Measurements from ENCODE around the gene NT5C3B.
A peak's percentile ranks its signal among the peaks of the same experiment; 100 is the strongest.

Gene NT5C3B

DNA sequence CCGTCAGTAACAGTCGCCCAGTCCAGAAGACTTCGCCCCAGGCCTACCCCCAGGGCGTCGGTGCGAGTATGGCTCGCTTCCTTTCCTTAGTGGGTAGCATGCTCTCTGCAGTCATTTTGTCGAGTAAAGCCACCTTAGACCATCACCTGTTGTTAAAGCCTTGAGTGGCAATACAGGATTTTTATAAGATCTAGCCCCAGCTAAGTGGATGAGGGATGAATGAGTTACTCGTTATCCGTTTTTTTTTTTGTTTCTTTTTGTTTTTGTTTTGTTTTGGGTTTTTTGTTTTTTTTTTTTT, 29.5 kb upstream of the NT5C3B start (continued):
- TF ChIP-seq TSHZ1 (tag by site-specific recombination; IDR thresholded peaks at IDR 0.05; ENCODE audit: borderline replicate concordance) (no peak), TCF7L2 (IDR thresholded peaks at IDR 0.05; ENCODE audit: borderline replicate concordance, low read depth, low read length) (no peak), ZNF501 (tag by site-specific recombination; IDR thresholded peaks at IDR 0.05) (no peak), ZNF571 (tag by site-specific recombination; IDR thresholded peaks at IDR 0.05) (no peak), BCL6B (tag by site-specific recombination; IDR thresholded peaks at IDR 0.05) (no peak), ZNF48 (tag by site-specific recombination; IDR thresholded peaks at IDR 0.05) (no peak), ZNF423 (tag by site-specific recombination; IDR thresholded peaks at IDR 0.05) (0 out of 2 replicates have a peak, but pooled peaks have one; percentile 28), ZNF624 (tag by site-specific recombination; IDR thresholded peaks at IDR 0.05) (no peak), ZNF580 (tag by site-specific recombination; IDR thresholded peaks at IDR 0.05) (no peak), GLIS1 (tag by site-specific recombination; IDR thresholded peaks at IDR 0.05) (peak; percentile 99), ZNF324 (tag by site-specific recombination; IDR thresholded peaks at IDR 0.05) (no peak), ZNF426 (tag by site-specific recombination; IDR thresholded peaks at IDR 0.05) (no peak), ZNF211 (tag by site-specific recombination; IDR thresholded peaks at IDR 0.05; ENCODE audit: low read depth) (no peak), ZNF600 (tag by site-specific recombination; IDR thresholded peaks at IDR 0.05) (peak; percentile 31; the same call in 1 of the 2 replicates), ZNF121 (tag by site-specific recombination; IDR thresholded peaks at IDR 0.05) (no peak), SCRT2 (tag by site-specific recombination; IDR thresholded peaks at IDR 0.05) (peak; percentile 85), ZIC2 (tag by site-specific recombination; IDR thresholded peaks at IDR 0.05) (peak; percentile 91), HOXC10 (CRISPR knock-in tag; IDR thresholded peaks at IDR 0.05) (no peak), ZBTB21 (tag by site-specific recombination; IDR thresholded peaks at IDR 0.05) (no peak), ZEB2 (tag by site-specific recombination; IDR thresholded peaks at IDR 0.05) (no peak), INSM2 (tag by site-specific recombination; IDR thresholded peaks at IDR 0.05) (no peak), ZNF561 (tag by site-specific recombination; IDR thresholded peaks at IDR 0.05; ENCODE audit: borderline replicate concordance) (0 out of 2 replicates have a peak, but pooled peaks have one; percentile 3), ZNF112 (tag by site-specific recombination; IDR thresholded peaks at IDR 0.05) (no peak)
- TF ChIP-seq, protein P1, sequence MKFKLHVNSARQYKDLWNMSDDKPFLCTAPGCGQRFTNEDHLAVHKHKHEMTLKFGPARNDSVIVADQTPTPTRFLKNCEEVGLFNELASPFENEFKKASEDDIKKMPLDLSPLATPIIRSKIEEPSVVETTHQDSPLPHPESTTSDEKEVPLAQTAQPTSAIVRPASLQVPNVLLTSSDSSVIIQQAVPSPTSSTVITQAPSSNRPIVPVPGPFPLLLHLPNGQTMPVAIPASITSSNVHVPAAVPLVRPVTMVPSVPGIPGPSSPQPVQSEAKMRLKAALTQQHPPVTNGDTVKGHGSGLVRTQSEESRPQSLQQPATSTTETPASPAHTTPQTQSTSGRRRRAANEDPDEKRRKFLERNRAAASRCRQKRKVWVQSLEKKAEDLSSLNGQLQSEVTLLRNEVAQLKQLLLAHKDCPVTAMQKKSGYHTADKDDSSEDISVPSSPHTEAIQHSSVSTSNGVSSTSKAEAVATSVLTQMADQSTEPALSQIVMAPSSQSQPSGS (tag by site-specific recombination; IDR thresholded peaks at IDR 0.05; ENCODE audit: low read depth) = no peak
- TF ChIP-seq, protein P2, sequence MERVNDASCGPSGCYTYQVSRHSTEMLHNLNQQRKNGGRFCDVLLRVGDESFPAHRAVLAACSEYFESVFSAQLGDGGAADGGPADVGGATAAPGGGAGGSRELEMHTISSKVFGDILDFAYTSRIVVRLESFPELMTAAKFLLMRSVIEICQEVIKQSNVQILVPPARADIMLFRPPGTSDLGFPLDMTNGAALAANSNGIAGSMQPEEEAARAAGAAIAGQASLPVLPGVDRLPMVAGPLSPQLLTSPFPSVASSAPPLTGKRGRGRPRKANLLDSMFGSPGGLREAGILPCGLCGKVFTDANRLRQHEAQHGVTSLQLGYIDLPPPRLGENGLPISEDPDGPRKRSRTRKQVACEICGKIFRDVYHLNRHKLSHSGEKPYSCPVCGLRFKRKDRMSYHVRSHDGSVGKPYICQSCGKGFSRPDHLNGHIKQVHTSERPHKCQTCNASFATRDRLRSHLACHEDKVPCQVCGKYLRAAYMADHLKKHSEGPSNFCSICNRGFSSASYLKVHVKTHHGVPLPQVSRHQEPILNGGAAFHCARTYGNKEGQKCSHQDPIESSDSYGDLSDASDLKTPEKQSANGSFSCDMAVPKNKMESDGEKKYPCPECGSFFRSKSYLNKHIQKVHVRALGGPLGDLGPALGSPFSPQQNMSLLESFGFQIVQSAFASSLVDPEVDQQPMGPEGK (tag by site-specific recombination; IDR thresholded peaks at IDR 0.05) = 0 out of 2 replicates have a peak, but pooled peaks have one; percentile 25
